NCI-H2107 treated with DMSO at 0.1 percent for 48 hours (cell line): ENCODE measurements around the gene ARHGEF17.

Experiments used
- DNase-seq: peaks from one replicate; lab custom pipeline; 2025; ENCODE audit not compliant: unreplicated experiment; lab: John Stamatoyannopoulos, UW

Gene ARHGEF17

DNA sequence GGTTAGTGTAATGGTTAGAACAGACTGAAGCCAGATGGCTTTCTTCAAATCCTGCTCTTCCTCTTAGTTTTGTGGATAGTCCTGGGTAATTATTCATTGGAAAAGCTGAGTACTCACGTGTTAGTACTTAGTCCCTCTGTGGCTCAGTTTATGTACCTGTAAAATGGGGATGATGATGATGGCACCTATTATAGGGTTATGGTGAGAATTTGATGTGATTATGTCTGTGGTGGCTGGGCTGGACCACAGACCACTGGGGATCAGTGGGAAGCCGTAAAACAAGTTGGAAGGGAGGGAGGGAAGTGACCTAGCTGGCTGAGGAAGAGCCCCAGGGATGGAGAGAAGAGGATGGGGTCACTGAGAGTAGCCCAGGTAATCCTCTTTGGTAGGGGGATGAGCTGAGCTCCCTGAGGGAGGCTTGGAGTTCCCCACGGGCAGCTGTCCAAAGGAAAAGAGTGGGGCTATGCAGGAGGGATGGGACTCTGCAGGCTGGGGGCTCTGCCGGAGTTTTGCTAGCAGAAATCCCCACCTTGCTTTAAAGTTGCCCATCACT lies 19.8 kb downstream of the ARHGEF17 start:
- DNase-seq: no peak

DNA sequence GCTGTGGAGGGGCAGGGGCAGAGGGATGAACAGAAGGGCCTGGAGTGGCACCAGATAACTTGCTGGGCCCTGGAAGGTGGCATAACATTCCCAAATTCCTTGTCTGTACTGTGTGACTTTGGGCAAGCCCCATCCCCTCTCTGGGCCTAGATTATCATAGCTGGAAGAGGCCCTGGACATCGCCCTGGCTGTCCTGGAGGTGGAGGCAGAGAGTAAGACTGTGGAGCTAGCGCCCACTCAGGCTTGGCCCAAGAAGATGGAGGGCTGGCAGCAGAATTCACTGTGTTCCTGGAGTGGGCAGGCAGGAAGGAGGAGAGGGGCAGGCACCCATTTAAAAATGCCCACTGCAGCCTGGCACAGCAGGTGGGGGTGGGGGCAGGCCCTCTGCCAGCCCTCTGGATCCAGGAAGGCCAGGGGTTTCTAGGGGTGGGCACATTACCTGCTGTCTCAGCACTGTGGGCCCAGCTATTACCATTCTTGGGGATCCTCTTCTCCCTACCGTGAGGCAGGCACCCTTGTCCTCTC lies 22.6 kb downstream of the ARHGEF17 start:
- no peak for DNase-seq

DNA sequence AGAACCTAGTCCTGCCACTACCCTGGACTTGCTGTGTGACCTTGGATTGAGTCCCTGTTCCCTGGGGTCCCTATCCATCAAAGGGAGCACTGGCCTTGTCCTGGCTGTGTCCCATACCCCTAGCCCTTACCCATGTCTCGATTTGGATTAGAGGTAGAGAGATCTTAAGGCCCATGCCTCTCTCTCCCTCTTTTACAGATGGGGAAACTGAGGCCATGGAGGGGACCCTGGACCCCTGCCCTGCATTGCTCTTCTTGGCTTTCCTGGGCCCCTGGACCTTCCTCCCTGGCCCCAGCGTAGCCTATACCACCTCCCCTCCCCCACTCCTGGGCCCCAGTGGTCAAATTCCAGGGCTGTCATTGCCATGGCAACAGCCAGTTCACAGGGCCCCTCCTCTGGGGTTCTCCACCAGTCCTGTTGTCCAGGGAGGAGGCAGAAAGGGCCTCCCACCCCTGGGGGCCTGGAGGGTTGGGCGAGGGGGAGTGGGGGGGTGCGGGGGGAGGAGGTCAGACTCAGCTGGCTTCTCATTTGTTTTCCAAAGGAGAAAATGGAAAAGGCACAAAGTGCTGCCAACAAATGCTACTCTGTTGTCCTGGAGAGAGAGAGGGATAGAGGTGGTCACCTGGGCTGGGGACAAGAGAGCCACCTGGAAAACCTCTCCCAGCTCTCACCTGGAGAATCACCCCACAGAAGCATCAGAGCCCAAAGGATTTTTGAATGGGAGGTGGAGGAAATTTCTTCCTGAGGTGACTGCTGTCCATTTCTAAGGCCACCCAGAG lies 23.3 kb downstream of the ARHGEF17 start:
- no peak for DNase-seq

GRCh38 chr11:73333173-73333572 lies 25.1 kb downstream of the ARHGEF17 start:
- no peak for DNase-seq

DNA sequence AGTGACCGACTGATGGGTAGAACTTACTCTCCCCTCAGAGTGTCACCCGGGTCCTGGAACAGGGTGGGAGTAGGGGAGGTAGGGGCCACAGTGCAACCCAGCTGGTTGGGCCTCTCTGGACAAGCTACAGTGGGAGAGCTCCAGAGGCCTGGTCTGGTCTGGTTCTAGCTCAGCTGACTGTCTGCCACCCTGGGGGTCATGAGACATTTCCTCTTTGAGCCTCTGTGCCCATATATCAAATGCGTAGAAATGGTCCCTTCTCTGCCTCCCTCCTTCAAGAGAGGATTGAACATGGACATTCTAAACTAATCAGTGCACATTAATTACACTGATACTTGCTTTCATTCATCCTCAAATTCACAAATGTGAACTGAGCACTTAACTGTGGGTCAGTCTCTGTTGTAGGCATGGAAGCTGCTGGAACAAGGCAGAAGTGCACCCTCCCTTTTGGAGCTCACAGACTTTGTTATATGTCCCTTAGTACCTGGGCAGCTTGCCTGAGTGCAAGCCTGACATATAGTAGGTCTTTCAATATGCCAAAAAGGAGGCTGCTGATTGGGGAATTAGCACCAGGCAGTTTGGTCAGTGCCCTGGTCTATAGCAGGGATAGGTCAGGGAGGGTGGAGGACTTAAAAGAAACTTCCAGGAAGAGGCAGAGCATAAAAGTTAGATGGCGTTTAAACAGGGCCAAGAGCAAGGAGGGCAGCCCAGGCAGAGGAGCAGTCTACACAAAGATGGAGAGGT lies 25.7 kb downstream of the ARHGEF17 start:
- no peak for DNase-seq

- DNase-seq: no peak
Measured at GRCh38 chr11:73334384-73335203, 26.5 kb downstream of the ARHGEF17 start.

- peak; percentile 62 for DNase-seq
Measured at GRCh38 chr11:73335204-73335923, 27.3 kb downstream of the ARHGEF17 start.

DNA sequence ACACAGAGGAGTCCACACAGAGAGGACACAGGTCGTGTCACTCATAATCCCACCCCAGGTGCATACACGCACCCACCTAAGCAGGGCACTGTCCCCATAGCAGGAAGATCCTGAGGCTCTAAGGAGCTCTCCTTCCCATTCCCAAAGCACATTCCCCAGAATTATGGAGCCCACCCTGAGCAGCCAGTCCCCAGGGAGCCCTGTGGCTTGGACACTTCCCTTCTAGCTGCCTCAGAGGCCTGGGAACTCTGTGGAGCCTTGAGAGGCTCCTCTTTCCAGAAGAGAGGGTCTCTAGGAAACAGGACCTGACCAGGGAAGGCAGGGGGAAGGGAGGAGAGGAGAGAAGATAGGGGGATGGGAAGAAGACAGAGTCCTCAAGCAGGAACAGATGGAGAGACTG lies 29.8 kb downstream of the ARHGEF17 start:
- no peak for DNase-seq

DNA sequence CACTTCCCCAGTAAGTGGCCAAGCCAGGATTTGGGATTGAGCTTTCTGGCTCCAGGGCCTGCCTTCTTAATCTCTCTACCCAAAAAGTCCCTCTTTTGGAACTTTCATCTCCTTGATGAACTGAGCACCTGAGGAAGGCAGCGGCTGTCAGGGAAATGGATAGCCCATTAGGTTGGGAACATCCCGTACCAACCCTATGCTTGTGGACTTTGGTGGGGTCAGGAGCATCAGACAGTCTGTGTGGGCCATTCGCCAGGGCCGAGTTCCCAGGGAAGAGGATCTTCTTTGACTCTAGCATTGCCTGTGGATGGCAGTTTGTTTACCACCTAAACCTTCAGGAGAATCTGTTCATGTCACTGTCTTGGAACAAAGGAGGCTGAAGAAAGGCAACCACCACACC lies 30.2 kb downstream of the ARHGEF17 start:
- no peak for DNase-seq

DNA sequence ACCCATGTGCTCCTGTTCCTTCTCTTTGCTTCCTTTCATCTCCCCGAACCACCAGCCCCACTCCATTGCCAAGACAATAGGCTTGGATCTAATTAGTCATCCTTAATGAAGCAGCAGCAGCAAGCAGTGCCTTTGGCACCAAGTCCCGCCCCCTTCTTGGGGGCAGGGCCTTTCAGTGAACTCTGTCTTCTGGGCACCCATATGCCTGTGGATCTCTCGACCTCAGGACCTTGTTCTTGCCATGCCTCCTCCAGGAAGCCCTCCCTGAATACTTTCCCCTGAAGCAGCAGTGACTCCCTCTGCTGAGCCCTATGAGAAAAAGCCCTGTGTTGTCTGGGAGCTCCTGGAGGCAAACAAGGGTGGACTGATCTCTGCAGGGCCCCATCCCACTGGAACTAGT lies 32.1 kb downstream of the ARHGEF17 start:
- no peak for DNase-seq

- DNase-seq: no peak
Measured at GRCh38 chr11:73342633-73343032, 34.6 kb downstream of the ARHGEF17 start.

- DNase-seq: no peak
Measured at GRCh38 chr11:73343076-73343873, 35.2 kb downstream of the ARHGEF17 start.

DNA sequence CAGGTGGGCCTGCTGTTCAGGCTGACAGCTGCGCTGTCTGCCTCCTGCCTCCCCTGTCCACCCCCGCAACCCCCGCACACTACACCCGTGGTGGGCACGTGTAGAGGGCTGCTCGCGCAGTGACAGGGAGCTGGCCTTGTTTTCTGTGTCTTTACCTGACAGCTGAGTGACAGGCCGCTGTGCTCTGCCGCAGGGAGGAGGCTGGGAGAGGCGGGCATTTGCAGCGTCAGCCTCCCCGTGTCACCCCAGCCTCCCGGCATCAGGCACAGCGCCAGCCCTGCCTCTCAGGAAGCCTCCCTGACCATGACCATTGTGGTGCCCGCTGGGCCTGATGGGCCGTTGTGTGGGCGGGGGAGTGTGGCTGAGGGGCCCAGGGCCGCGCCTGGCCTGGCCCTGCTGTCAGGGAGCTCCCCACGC lies 36.1 kb downstream of the ARHGEF17 start:
- no peak for DNase-seq

DNA sequence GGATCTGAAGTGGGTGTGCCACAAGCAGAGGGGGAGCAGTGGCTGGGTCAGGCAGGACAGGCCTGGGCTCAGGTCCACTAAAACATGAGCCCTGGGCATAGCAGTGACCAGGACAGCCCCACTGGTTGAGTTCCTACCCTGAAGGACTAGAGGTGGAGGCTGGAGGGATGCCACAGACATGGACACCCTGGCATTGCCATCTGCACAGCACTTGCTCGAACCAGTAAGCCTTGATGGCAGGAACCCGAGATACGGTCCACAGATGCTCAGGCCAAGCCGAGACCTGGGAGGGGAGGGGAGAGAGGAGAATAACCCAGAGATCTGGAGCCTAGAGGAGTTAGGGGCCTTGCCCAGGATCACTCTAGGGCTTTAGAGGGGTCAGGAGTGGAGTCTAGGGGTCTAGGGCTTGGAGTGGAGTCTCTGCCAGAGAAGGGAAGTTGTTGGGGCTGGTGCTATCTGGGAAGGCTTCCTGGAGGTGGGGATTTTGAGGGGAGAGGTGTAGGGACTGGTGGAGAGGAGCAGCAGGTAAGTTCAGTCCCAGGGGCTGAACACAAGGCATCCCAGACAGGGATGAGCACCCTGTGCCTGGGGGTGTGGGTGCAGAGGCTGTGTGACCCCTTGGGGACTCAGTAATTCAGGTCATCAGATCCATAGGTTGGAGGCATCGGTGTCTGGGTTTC lies 37.5 kb downstream of the ARHGEF17 start:
- DNase-seq: no peak

DNA sequence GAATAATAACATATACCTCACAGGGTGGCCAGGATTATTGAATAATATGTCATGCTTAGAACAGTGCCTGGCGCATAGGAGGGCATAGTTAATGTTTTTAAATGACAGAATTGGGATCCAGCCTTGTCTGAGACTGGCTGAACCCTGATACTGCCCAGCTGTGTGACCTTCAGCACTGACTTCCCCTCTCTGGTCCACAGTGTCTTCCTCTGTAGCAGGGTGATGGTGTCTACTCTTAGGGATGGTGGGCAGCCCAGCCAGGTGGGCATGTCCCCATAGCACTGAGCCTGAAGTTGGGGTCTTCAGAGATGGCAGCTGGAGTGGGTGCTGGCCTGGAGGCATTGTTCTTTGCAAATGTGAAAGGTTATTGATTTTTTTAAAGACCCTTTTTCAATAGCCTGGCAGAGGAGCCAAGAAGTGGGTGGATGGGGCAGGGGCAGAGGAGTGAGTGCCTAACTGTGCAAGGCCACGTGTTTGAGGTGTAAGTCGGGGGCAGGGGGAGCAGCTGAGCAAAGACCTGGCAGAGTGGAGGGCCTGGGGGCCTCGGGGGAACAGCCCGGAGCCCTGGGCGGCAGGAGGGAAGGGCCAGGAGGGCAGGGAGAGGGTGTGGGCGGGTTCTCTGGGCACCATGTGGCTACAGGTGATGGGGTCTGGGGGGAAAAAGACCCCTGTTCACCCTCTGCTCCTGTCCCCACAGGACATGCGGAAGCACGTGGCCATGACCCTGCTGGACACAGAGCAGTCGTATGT lies 38.3 kb downstream of the ARHGEF17 start:
- no peak for DNase-seq

GRCh38 chr11:73347067-73347466 lies 39.0 kb downstream of the ARHGEF17 start:
- peak; percentile 16 for DNase-seq

DNA sequence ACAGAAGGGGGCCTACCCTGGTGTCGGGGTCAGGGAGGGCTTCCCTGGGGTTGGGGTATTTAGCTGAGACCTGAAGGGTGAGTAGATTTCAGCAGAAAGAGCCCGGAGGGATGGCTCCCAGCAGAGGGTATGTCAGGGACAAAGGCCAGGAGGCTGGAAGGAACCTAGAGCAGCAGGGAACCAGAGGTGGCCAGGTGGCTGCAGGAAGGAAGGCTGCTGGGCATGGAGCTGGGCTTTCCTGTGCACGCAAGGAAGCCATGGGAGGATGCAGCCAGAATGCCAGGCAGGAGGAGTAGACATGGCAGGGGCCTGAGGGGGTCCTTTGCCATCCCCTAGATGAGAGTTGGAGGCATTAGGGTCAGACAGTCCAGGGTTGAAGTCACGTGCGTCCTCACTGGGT lies 40.8 kb downstream of the ARHGEF17 start:
- DNase-seq: no peak

DNA sequence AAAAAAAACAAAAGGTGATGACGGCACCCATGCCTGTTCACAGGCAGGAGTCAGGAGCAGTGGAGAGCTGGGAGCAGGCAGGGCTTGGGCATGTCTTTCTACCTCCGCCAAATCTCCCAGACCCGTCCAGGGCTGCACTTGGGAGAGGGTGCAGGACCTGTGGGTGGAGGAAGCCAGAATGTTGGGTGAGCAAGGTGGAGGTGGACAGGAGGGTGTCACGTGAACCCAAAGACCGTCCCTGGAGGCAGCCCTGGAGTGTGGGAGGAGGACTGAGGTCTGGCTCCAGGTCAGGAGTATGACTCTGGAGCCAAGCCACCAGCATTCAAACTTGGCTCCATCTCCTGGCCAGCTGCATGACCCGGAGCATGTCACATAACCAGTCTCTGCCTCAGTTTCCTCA lies 41.6 kb downstream of the ARHGEF17 start:
- no peak for DNase-seq
